Gastrocnemius medialis (tissue), 4 donors: ENCODE measurements around the gene FANCM.

Source experiments
- POLR2A ChIP-seq, 2 donors: fragments of 450-650 bp; IDR thresholded peaks; one replicate each; pipeline ENCODE4 v1.6.1; 2017; ENCODE audit warnings: antibody characterized with exemption in 2 of 2, mild to moderate bottlenecking in 2 of 2, moderate library complexity in 2 of 2
- TF ChIP-seq, protein P1 (sequence below), 5 experiments: fragments of 450-650 bp in 3 of 5; fragments of 200-600 bp in 2 of 5; sonication (generic) in 2 of 5; IDR thresholded peaks in 4 of 5; conservative IDR thresholded peaks in 1 of 5; 1 replicate in 4 of 5; 2 replicates in 1 of 5; pipeline ENCODE4 v1.5.1; 2016 to 2019; ENCODE audit warnings: antibody characterized with exemption in 5 of 5, mild to moderate bottlenecking in 3 of 5, moderate library complexity in 3 of 5

DNA sequence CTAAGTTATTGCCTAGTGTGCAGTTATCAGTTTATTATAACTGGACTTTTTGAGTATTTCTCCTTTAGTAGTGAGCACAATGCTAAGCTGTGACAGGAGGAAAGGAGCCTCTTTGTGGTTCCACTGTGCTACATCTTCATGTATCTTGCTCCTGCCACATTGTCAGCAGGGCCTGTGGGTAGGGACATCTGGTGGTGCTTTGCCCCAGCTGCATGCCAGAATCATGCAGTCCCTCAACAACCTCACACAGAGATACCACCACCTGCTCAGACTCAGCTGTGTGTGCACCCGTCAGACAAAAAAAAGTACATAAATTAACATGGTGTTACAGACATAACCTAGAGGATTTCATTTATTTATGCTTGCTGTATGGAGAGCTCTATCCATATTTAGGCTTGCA lies 66.2 kb downstream of the FANCM start:
- TF ChIP-seq, protein P1, sequence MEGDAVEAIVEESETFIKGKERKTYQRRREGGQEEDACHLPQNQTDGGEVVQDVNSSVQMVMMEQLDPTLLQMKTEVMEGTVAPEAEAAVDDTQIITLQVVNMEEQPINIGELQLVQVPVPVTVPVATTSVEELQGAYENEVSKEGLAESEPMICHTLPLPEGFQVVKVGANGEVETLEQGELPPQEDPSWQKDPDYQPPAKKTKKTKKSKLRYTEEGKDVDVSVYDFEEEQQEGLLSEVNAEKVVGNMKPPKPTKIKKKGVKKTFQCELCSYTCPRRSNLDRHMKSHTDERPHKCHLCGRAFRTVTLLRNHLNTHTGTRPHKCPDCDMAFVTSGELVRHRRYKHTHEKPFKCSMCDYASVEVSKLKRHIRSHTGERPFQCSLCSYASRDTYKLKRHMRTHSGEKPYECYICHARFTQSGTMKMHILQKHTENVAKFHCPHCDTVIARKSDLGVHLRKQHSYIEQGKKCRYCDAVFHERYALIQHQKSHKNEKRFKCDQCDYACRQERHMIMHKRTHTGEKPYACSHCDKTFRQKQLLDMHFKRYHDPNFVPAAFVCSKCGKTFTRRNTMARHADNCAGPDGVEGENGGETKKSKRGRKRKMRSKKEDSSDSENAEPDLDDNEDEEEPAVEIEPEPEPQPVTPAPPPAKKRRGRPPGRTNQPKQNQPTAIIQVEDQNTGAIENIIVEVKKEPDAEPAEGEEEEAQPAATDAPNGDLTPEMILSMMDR (IDR thresholded peaks at IDR 0.05 in 4 of 5, conservative IDR thresholded peaks at IDR 0.05 in 1 of 5) = no peak
- no peak for TF ChIP-seq POLR2A (IDR thresholded peaks at IDR 0.05)
